ENCODE measurements around the gene AKAP13. TPM values are rescaled to one million over a fixed set of nuclear protein-coding genes. Genes with fewer than 3 reads are reported as not detected.
A peak's percentile ranks its signal among the peaks of the same experiment; 100 is the strongest.

AKAP13 gene
- total RNA-seq, 3 donors from 2014 or later, result 67.4 to 78.8 (median 77.0) TPM

DNA sequence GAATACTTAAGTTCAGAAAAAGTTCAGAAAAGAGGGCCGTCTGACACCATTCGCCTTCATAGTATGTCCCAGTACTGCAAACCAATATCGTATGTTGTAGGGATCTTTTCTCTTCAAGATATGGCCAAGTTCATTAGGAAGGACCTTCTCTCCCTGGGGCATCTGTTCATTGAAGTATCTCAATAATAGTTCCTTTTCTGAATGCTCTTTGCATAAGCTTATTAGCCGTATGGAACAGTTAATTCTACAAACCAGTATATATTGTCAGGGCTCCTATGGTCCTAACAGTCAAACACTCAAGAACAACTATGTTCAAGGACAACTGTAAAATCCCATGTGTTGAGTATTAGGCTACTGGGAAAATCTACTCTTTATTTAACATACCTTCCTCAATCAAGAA is 211.2 kb downstream of the AKAP13 start:
- H3K4me3 Mint-ChIP-seq, result no peak overlapping the region
- peaks cover 35% of the 10 kb centered on the region for H3K4me1 Mint-ChIP-seq (ENCODE audit: low read depth)
- no peaks in the 10 kb centered on the region for H3K27me3 Mint-ChIP-seq (ENCODE audit: low read depth)
- peaks cover 35% of the 10 kb centered on the region for H3K36me3 Mint-ChIP-seq (ENCODE audit: insufficient read depth)
- no peak for DNase-seq
- no peaks in the 10 kb centered on the region for H3K9me3 Mint-ChIP-seq
- ATAC-seq, result no peak

DNA sequence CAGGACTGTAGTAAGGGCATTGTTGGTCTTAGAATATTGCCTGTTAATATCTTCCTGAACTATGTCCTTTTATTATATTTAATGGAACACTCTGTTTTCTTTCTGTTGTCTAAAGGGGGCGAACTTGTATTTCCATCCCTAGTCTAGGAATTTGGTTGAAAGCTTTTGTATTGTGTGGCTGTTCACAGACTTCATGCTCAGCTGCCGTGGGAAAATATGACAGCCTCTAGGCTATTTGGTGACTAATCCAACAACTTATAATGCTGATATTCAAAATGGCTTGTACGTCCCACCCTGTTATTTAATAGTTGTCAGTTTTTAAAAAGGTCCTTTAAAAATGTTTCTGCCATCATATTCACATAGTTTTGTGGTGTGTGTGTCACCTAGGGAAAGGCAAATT is 211.7 kb downstream of the AKAP13 start:
- H3K36me3 Mint-ChIP-seq (ENCODE audit: insufficient read depth), result peaks cover 33% of the 10 kb centered on the region

DNA sequence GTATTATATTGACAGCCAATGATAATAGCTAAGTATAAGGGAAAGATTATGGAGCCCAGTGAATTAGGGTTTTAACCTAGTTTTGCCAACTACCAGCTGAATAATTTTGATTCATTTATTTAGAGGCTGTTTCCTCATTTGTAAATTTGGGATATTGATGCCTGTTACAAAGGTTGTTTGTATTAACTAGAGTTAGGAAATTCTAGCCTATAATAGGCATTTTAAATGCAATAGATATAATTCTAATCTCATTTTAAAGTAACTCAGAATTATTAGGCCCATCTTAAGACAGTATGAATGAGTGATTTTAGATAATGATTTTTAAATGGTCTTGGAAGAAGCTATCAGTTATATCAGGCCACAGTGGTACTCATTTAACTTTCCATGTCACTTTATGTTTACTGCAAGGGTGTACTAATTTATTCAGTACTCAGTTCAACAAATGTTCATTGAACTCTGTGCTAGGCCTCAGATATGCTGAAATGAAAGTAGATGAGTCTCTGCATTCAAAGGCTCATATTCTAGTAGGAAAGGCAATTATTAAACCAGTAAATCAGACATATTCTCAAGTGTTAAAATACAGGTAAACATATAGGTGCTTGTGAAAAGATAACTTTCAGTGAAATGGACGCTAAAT is 213.5 kb downstream of the AKAP13 start:
- DNase-seq (no peak), ATAC-seq (no peak)
- peaks cover 40% of the 10 kb centered on the region for H3K4me1 Mint-ChIP-seq (ENCODE audit: low read depth)
- peaks cover 24% of the 10 kb centered on the region for H3K36me3 Mint-ChIP-seq (ENCODE audit: insufficient read depth)
- no peaks in the 10 kb centered on the region for H3K27me3 Mint-ChIP-seq (ENCODE audit: low read depth)
- no peaks in the 10 kb centered on the region for H3K9me3 Mint-ChIP-seq
- no peak overlapping the region for H3K4me3 Mint-ChIP-seq

More for the DNA sequence above, 211.7 kb downstream of the AKAP13 start:
- no peak overlapping the region for H3K4me3 Mint-ChIP-seq
- no peaks in the 10 kb centered on the region for H3K27me3 Mint-ChIP-seq (ENCODE audit: low read depth)
- H3K4me1 Mint-ChIP-seq (ENCODE audit: low read depth), result peaks cover 38% of the 10 kb centered on the region
- ATAC-seq (no peak), DNase-seq (no peak)
- H3K9me3 Mint-ChIP-seq, result no peaks in the 10 kb centered on the region

DNA sequence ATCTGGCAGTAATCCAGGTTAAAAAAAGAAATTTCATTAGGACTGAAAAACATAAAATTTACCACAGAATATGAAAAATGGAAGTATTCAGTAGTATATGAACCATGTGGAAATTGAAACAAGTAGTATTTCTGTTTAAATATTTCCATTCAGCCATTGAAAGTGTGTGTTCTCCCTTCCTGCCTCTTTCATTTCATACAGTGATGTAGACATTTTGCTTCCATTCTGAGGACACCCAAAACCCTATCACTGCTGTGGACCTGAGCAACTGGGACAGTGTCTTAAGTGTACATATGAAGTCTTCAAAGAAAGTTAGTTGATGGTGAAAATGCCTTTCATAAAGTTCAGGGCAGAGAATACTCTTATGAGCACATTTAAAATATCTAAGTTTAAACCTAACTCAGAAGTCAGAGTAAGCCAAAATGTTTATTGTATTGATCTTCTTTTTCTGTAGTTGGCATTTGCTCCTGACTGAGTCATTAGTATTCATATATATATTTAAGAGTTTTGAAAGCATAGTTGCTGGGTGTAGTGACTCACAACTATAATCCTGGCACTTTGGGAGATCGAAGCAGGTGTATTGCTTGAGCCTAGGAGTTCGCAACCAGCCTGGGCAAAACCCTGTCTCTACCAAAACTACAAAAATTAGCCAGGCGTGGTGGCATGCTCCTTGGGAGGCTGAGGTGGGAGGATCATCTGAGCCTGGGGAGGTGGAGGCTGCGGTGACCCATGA is 215.6 kb downstream of the AKAP13 start:
- Mint-ChIP-seq H3K4me3 (peak overlapping the region; percentile 24), H3K36me3 (ENCODE audit: insufficient read depth) (peaks cover 21% of the 10 kb centered on the region), H3K27me3 (ENCODE audit: low read depth) (no peaks in the 10 kb centered on the region), H3K9me3 (no peaks in the 10 kb centered on the region), H3K4me1 (ENCODE audit: low read depth) (peaks cover 47% of the 10 kb centered on the region)
- ATAC-seq, result peak; percentile 66 to 71
- DNase-seq, result no peak

DNA sequence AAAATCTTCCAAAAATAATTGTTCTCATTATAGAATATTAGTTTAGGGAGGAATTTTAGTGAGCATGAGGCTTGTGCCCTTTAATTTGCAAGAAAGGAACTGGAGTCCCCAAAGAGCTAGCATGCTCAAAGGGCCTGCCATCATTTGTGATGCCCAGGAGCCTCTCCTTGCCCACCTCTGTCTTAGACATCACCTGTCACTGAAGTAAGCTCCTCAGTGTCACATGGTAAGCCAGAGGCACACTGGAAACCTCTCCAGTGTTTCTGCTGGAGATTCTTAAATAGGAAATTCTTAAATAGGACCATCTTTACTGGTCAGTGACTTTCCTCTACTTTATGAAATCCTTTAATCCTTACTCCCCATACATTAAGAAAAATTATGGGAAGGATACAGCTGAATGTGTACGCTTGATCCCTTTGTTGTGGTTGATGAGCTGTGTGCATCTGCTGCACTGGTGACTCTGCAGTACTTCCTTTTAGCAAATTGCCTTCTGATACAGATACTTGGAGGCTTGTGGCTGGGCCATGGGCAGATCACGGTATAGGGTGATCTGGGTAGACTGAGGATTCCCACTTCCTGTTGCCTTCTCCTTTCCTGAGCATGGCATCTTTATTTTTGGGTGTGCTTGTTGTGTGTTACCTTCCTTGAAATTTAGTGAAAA is 216.9 kb downstream of the AKAP13 start:
- Mint-ChIP-seq H3K4me3 (peak overlapping the region; percentile 40), H3K36me3 (ENCODE audit: insufficient read depth) (peaks cover 18% of the 10 kb centered on the region), H3K9me3 (no peaks in the 10 kb centered on the region), H3K27me3 (ENCODE audit: low read depth) (no peaks in the 10 kb centered on the region), H3K4me1 (ENCODE audit: low read depth) (peaks cover 43% of the 10 kb centered on the region)
- DNase-seq (no peak), ATAC-seq (peak; percentile 67 to 72)

DNA sequence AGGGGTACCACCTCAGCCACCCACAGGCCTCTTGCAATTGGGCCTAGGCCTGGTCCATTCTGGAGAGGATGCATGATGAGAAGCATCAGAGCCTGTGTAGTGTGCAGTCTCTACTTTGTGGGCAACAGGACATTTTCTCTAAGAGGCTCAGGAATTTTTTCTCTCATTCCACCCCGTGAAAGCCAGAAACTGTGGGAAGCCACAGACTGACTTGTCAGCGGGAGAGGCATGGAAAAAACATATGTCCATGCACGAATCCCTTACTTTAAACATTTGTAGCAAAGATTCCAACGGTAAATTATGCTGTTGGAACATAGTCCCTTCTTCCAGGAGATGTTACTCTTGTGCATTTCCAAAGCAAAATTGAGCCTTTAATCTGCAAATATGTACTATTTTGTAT is 217.8 kb downstream of the AKAP13 start:
- DNase-seq (no peak), ATAC-seq (no peak)
- H3K4me1 Mint-ChIP-seq (ENCODE audit: low read depth), result peaks cover 41% of the 10 kb centered on the region
- no peaks in the 10 kb centered on the region for H3K27me3 Mint-ChIP-seq (ENCODE audit: low read depth)
- H3K9me3 Mint-ChIP-seq, result no peaks in the 10 kb centered on the region
- no peak overlapping the region for H3K4me3 Mint-ChIP-seq
- peaks cover 14% of the 10 kb centered on the region for H3K36me3 Mint-ChIP-seq (ENCODE audit: insufficient read depth)

DNA sequence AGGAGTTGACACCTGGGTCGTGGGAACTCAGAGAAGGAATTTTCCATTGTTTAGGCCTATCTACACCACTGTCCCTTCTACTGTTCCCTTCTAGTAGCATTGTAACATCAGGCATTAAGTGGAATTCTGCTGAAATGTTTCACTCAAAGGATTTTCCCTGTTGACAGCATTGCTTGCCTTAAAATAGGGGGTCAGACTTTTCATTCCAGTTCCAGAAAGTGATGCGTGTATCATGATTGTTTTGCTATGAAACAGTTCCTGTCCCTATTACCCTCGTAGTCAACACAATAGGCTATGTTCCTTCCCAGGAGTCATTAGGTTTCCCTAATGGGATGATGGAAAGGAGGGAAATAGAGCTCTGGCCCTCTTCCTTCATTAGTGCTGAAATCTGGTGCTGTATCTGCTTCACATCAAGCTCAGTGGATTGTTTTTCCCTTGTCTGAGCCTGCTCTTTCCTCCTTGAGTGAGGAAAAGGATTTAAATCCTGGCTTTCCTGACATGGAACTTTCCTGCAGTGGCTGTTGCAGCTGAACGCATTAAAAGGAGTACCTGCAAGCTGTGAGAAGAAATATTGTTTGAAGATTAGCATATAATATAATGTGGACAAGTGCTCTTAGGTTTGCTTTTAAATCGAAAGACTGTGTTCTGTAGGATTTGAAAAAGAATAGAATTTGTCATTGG is 218.5 kb downstream of the AKAP13 start:
- Mint-ChIP-seq H3K36me3 (ENCODE audit: insufficient read depth) (peaks cover 20% of the 10 kb centered on the region), H3K4me3 (no peak overlapping the region), H3K27me3 (ENCODE audit: low read depth) (no peaks in the 10 kb centered on the region), H3K4me1 (ENCODE audit: low read depth) (peaks cover 40% of the 10 kb centered on the region), H3K9me3 (no peaks in the 10 kb centered on the region)
- ATAC-seq (no peak), DNase-seq (no peak)

DNA sequence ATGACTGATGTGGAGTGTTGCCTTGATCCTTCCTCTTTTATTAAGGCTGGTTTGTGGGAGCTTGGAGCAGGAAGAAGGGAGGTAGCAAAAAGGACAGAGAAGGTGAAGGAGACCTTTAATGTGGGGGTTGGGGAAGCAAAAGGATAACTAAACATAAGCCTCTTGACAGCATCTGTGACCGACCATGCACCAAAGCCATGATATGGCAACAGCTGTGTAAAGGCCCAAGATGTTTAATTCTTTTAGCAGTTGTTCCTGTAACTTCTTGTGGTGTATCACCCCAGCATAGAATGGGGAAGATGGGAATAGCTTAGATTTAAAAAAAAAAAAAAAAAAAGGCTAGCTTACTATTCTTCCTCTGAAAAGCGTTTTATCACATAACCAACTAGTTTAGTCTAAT is 219.6 kb downstream of the AKAP13 start:
- no peaks in the 10 kb centered on the region for H3K27me3 Mint-ChIP-seq (ENCODE audit: low read depth)
- H3K4me1 Mint-ChIP-seq (ENCODE audit: low read depth), result peaks cover 37% of the 10 kb centered on the region
- no peak for ATAC-seq
- no peaks in the 10 kb centered on the region for H3K9me3 Mint-ChIP-seq
- no peak overlapping the region for H3K4me3 Mint-ChIP-seq
- DNase-seq, result no peak
- peaks cover 22% of the 10 kb centered on the region for H3K36me3 Mint-ChIP-seq (ENCODE audit: insufficient read depth)

DNA sequence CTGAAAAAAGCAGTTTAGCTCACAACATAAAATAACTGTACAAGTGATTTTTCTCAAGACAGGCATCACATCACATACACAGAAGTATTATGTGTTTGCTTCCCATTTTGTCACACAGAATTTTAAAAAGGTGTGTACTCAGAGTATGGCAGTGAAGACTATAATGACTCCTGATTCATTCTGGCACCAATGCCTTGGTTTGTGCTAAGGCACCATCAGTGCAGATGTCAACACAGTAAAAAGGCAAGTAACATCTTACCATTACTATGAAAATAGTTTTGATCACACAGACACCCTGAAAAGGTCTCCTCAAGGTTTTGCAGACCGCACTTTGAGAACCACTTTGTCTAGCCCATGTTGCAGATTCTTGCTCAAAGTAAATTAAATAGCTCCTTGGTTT is 222.8 kb downstream of the AKAP13 start:
- ATAC-seq, result no peak
- Mint-ChIP-seq H3K4me3 (no peak overlapping the region), H3K9me3 (no peaks in the 10 kb centered on the region), H3K4me1 (ENCODE audit: low read depth) (peaks cover 11% of the 10 kb centered on the region), H3K27me3 (ENCODE audit: low read depth) (no peaks in the 10 kb centered on the region), H3K36me3 (ENCODE audit: insufficient read depth) (peaks cover 18% of the 10 kb centered on the region)
- DNase-seq, result no peak

DNA sequence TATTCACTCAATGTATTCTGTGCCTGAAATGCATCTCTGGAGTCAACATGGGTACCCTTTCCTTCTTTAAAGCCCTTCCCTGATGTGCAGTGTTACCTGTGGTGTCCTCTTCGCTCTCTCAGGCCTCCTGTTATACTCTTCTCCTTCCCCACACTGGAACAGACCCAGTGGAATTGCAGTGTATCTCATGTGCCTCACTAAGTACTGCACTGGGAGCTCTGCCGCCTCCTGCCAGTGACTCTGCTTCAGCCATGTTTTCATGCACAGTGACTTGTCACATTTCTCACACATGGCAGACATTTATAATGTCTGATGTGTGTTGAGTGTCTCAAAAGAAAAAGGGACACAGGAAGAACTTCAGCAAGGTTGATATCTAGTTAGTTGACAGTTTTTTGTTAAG is 223.3 kb downstream of the AKAP13 start:
- Mint-ChIP-seq H3K4me3 (no peak overlapping the region), H3K9me3 (no peaks in the 10 kb centered on the region), H3K27me3 (ENCODE audit: low read depth) (no peaks in the 10 kb centered on the region), H3K4me1 (ENCODE audit: low read depth) (peaks cover 11% of the 10 kb centered on the region), H3K36me3 (ENCODE audit: insufficient read depth) (peaks cover 18% of the 10 kb centered on the region)
- DNase-seq (no peak), ATAC-seq (no peak)

DNA sequence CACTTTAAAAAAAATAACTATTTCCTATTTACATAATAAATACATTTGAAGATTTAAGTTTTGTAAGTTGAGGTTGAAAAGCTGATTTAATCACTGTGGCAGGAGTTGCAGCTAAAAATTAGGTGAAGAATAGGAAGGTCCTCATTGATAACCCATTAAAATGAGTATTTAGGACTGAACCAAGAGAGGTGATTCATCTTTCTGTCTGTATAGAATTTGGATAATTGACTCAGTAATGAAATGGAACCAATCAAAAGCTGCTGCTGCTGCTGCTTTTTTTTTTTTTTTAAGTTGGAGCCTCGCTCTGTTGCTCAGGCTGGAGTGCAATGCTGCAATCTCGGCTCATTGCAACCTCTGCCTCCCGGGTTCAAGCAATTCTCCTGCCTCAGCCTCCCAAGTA is 223.8 kb downstream of the AKAP13 start:
- Mint-ChIP-seq H3K9me3 (no peaks in the 10 kb centered on the region), H3K36me3 (ENCODE audit: insufficient read depth) (peaks cover 18% of the 10 kb centered on the region), H3K4me1 (ENCODE audit: low read depth) (peaks cover 9% of the 10 kb centered on the region), H3K27me3 (ENCODE audit: low read depth) (no peaks in the 10 kb centered on the region), H3K4me3 (no peak overlapping the region)
- DNase-seq, result no peak
- no peak for ATAC-seq

DNA sequence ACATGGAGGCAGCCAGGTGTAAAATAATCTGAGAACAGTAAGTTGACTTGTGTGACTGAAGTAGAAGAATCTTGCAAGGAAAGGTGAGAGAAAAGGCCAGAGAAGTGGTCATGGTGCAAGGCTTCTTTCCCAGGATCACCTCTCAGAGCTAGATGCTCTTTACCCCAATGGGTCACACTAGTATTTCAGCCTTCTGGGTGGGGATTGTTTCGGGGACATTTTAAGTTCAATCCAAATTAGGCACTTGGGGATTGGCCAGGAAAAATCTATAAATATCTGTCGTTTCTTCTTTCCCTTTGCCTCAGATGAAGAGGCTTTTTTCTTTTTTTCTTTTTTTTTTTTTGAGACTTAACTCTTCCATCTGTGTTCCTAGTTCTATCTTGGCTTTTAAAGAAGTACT is 226.3 kb downstream of the AKAP13 start:
- Mint-ChIP-seq H3K36me3 (ENCODE audit: insufficient read depth) (peaks cover 30% of the 10 kb centered on the region), H3K27me3 (ENCODE audit: low read depth) (no peaks in the 10 kb centered on the region), H3K4me3 (no peak overlapping the region), H3K9me3 (no peaks in the 10 kb centered on the region), H3K4me1 (ENCODE audit: low read depth) (peaks cover 10% of the 10 kb centered on the region)
- ATAC-seq (no peak), DNase-seq (no peak)

DNA sequence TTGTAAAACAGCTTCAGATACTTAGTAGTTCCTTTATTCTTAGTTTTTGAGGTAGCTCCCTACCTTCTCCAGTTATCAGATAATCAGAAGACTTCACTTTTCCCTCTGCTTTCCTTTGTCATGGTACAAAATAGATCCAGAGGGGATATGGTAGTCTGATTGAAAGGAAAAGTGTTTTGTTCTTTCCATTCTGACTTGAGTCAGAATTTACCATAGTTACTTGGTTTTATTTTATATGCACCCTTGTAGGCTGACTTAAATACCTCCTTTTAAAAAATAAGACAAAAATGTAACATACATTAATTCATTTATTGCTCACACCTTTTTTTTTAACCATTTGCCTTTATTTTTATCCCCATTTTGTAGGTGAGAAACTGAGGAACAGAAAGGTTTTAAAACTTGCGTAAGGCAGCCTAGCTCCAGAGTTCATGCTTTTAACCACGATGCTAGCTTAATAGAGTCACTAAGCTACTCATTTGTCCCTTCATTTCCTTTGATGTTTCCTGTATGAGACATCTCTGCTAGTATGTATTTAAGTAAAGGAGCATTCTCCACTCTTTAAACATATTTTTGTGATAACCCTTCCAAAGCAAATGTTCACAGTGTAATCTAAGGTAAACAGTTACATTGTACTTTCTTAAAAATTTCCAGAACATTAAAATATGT is 226.9 kb downstream of the AKAP13 start:
- H3K4me1 Mint-ChIP-seq (ENCODE audit: low read depth), result peaks cover 13% of the 10 kb centered on the region
- H3K9me3 Mint-ChIP-seq, result no peaks in the 10 kb centered on the region
- ATAC-seq (peak; percentile 83 to 84), DNase-seq (no peak)
- no peaks in the 10 kb centered on the region for H3K27me3 Mint-ChIP-seq (ENCODE audit: low read depth)
- H3K4me3 Mint-ChIP-seq, result no peak overlapping the region
- peaks cover 30% of the 10 kb centered on the region for H3K36me3 Mint-ChIP-seq (ENCODE audit: insufficient read depth)

DNA sequence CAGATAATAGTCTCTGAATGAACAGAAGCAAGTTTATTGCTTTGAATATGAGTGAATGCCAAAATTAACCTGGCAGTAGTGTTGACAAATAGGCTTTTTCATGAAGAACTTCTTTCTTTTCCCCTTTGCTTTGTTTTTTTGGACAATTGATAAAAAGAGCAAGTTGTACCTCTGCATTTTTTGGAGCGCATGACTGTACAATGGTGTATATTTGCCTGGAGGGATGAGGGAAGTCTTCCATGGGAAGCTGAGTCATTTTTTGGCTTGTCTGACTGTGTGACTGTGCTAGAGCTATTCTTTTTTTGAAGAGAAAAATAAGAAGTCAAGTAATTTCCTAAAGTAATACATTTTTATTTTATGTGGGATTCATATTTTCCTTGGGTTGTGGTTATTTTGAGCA is 227.4 kb downstream of the AKAP13 start:
- ATAC-seq (no peak), DNase-seq (no peak)
- peaks cover 13% of the 10 kb centered on the region for H3K4me1 Mint-ChIP-seq (ENCODE audit: low read depth)
- no peaks in the 10 kb centered on the region for H3K27me3 Mint-ChIP-seq (ENCODE audit: low read depth)
- no peaks in the 10 kb centered on the region for H3K9me3 Mint-ChIP-seq
- H3K4me3 Mint-ChIP-seq, result no peak overlapping the region
- H3K36me3 Mint-ChIP-seq (ENCODE audit: insufficient read depth), result peaks cover 30% of the 10 kb centered on the region

Measured in activated T-cell treated with anti-CD3 and anti-CD28 coated beads, Interleukin-2, amount 50 U/mL, for 4 hours (primary cell).